ENCODE data around the gene SLC38A10. TPM values are rescaled to one million over a fixed set of nuclear protein-coding genes. Genes with fewer than 3 reads are reported as not detected.
"Not testable (repeated sequence)": the region's sequence is repeated elsewhere in the genome, so short reads cannot be mapped to it uniquely, and the experiment has no call there.

SLC38A10 gene
- polyA plus RNA-seq, 1 donor (not counting 4 experiments of a cell fraction or from before 2014, with no cell fraction given), result 16.8 TPM

- Histone ChIP-seq H3K9me3 (ENCODE audit: control insufficient read depth, low read depth, low read length) (no peaks in the 10 kb centered on the region), H3K27ac (ENCODE audit: control insufficient read depth, insufficient read depth, low read length) (no peak overlapping the region), H3K79me2 (ENCODE audit: control insufficient read depth, insufficient read depth, low read length) (no peaks in the 10 kb centered on the region), H3K27me3 (ENCODE audit: control insufficient read depth, extremely low read depth, insufficient read depth, low read length) (no peaks in the 10 kb centered on the region), H3K4me1 (ENCODE audit: control insufficient read depth, extremely low read depth, insufficient read depth, low read length) (no peaks in the 10 kb centered on the region), H3K9ac (ENCODE audit: control insufficient read depth, extremely low read depth, insufficient read depth, low read length) (no peak overlapping the region), H3K36me3 (ENCODE audit: control insufficient read depth in 2 of 2, extremely low read depth in 1 of 2, insufficient read depth in 2 of 2, low read length in 2 of 2) (peaks cover 5 to 22% of the 10 kb centered on the region in 2 experiments), H3K9me1 (ENCODE audit: control insufficient read depth, extremely low read depth, insufficient read depth, low read length) (no peaks in the 10 kb centered on the region), H2AFZ (ENCODE audit: control insufficient read depth, low read length) (no peak overlapping the region), H3K4me3 (ENCODE audit: control insufficient read depth in 2 of 3, extremely low read depth in 1 of 3, insufficient read depth in 2 of 3, low read depth in 1 of 3, low read length in 3 of 3) (no peak overlapping the region), H3K4me2 (ENCODE audit: control insufficient read depth, extremely low read depth, insufficient read depth, low read depth, low read length) (no peak overlapping the region), H4K20me1 (ENCODE audit: control insufficient read depth, extremely low read depth, insufficient read depth, low read length) (no peaks in the 10 kb centered on the region)
- no peak for DNase-seq (ENCODE audit: low read depth, low spot score)
- no peak for FAIRE-seq
- TF ChIP-seq CTCF (optimal IDR thresholded peaks at IDR 0.05 in 1 of 3, IDR thresholded peaks at IDR 0.05 in 1 of 3, conservative IDR thresholded peaks at IDR 0.05 in 1 of 3; ENCODE audit: extremely low read depth in 1 of 3, insufficient read depth in 2 of 3, low read length in 3 of 3) (no peak), EZH2 (IDR thresholded peaks at IDR 0.05; ENCODE audit: low read length) (no peak)
- dilution Hi-C loops (cut with MboI; ENCODE audit: extremely low pct_ligation_motif_present, low sequenced_read_pairs), result no loop called here
Measured at GRCh38 chr17:81228420-81228819, 66.7 kb downstream of the SLC38A10 start.

GRCh38 chr17:81227630-81228029 is 67.5 kb downstream of the SLC38A10 start:
- H3K4me1 ChIP-seq (ENCODE audit: control insufficient read depth, extremely low read depth, insufficient read depth, low read length); H3K9ac ChIP-seq (ENCODE audit: control insufficient read depth, extremely low read depth, insufficient read depth, low read length); H2AFZ ChIP-seq (ENCODE audit: control insufficient read depth, low read length); H3K79me2 ChIP-seq (ENCODE audit: control insufficient read depth, insufficient read depth, low read length); dilution Hi-C loops (cut with MboI; ENCODE audit: extremely low pct_ligation_motif_present, low sequenced_read_pairs); H3K27me3 ChIP-seq (ENCODE audit: control insufficient read depth, extremely low read depth, insufficient read depth, low read length); H3K27ac ChIP-seq (ENCODE audit: control insufficient read depth, insufficient read depth, low read length); H3K4me2 ChIP-seq (ENCODE audit: control insufficient read depth, extremely low read depth, insufficient read depth, low read depth, low read length); H3K4me3 ChIP-seq (ENCODE audit: control insufficient read depth in 2 of 3, extremely low read depth in 1 of 3, insufficient read depth in 2 of 3, low read depth in 1 of 3, low read length in 3 of 3); H3K9me1 ChIP-seq (ENCODE audit: control insufficient read depth, extremely low read depth, insufficient read depth, low read length); H3K9me3 ChIP-seq (ENCODE audit: control insufficient read depth, low read depth, low read length); FAIRE-seq; DNase-seq (ENCODE audit: low read depth, low spot score); H4K20me1 ChIP-seq (ENCODE audit: control insufficient read depth, extremely low read depth, insufficient read depth, low read length): not testable (repeated sequence)
- H3K36me3 ChIP-seq (ENCODE audit: control insufficient read depth in 2 of 2, extremely low read depth in 1 of 2, insufficient read depth in 2 of 2, low read length in 2 of 2), result peaks cover 5 to 17% of the 10 kb centered on the region in 2 experiments

GRCh38 chr17:81223762-81224130 is 71.4 kb downstream of the SLC38A10 start:
- Histone ChIP-seq H3K9me1 (ENCODE audit: control insufficient read depth, extremely low read depth, insufficient read depth, low read length) (no peaks in the 10 kb centered on the region), H3K27ac (ENCODE audit: control insufficient read depth, insufficient read depth, low read length) (no peak overlapping the region), H3K4me1 (ENCODE audit: control insufficient read depth, extremely low read depth, insufficient read depth, low read length) (peaks cover 17% of the 10 kb centered on the region), H3K9ac (ENCODE audit: control insufficient read depth, extremely low read depth, insufficient read depth, low read length) (no peak overlapping the region), H3K9me3 (ENCODE audit: control insufficient read depth, low read depth, low read length) (no peaks in the 10 kb centered on the region), H3K4me3 (ENCODE audit: control insufficient read depth in 2 of 3, extremely low read depth in 1 of 3, insufficient read depth in 2 of 3, low read depth in 1 of 3, low read length in 3 of 3) (no peak overlapping the region), H3K79me2 (ENCODE audit: control insufficient read depth, insufficient read depth, low read length) (no peaks in the 10 kb centered on the region), H2AFZ (ENCODE audit: control insufficient read depth, low read length) (no peak overlapping the region), H4K20me1 (ENCODE audit: control insufficient read depth, extremely low read depth, insufficient read depth, low read length) (no peaks in the 10 kb centered on the region), H3K27me3 (ENCODE audit: control insufficient read depth, extremely low read depth, insufficient read depth, low read length) (no peaks in the 10 kb centered on the region), H3K4me2 (ENCODE audit: control insufficient read depth, extremely low read depth, insufficient read depth, low read depth, low read length) (peak overlapping the region; percentile 35), H3K36me3 (ENCODE audit: control insufficient read depth in 2 of 2, extremely low read depth in 1 of 2, insufficient read depth in 2 of 2, low read length in 2 of 2) (peaks cover 0 to 3% of the 10 kb centered on the region in 2 experiments)
- no peak for FAIRE-seq
- TF ChIP-seq CTCF (optimal IDR thresholded peaks at IDR 0.05 in 1 of 3, IDR thresholded peaks at IDR 0.05 in 1 of 3, conservative IDR thresholded peaks at IDR 0.05 in 1 of 3; ENCODE audit: extremely low read depth in 1 of 3, insufficient read depth in 2 of 3, low read length in 3 of 3) (no peak), EZH2 (IDR thresholded peaks at IDR 0.05; ENCODE audit: low read length) (no peak)
- DNase-seq (ENCODE audit: low read depth, low spot score), result no peak
- dilution Hi-C loops (cut with MboI; ENCODE audit: extremely low pct_ligation_motif_present, low sequenced_read_pairs), result no loop called here
